HepG2 (cell line): ENCODE measurements around the gene UPB1. TPM values are rescaled to one million over a fixed set of nuclear protein-coding genes. Genes with fewer than 3 reads are reported as not detected.

Source experiments
- ATAC-seq: fragments of 200-7000 bp; cut with Tn5 transposase; 3 replicates; pipeline ENCODE4 v1.9.1; 2020; ENCODE audit warnings: mild to moderate bottlenecking, moderate library complexity
- Bru-seq: library from RNA; stranded (reverse); fragments of 400-500 nt; gene quantifications from one replicate; lab custom pipeline; 2021; lab: Mats Ljungman, UMichigan
- BruChase-seq, 2 experiments: library from RNA; stranded (reverse); fragments of 400-500 nt; gene quantifications; one replicate each; lab custom pipeline; 2021; lab: Mats Ljungman, UMichigan
- BruUV-seq: library from RNA; stranded (reverse); fragments of 400-500 nt; replicated peaks from 2 replicates; lab custom pipeline; 2021; lab: Mats Ljungman, UMichigan
- CTCF ChIA-PET: fragments of 300-600 bp; formaldehyde crosslinking; extraction: SDS; loops from one replicate; lab custom pipeline; 2021; ENCODE audit warnings: low total read pairs, inconsistent platforms, low intra/inter-chr PET ratio; lab: Yijun Ruan, JAX
- POLR2A ChIA-PET: fragments of 350-600 bp; sonication (Branson Sonifier 250); formaldehyde crosslinking; loops from one replicate; lab custom pipeline; 2020; ENCODE audit warnings: antibody characterized with exemption, inconsistent platforms; lab: Yijun Ruan, JAX
- DNase-seq: peaks from one replicate; pipeline ENCODE4 v3.0.0-alpha.2; 2015; ENCODE audit warnings: low spot score
- FAIRE-seq: peaks from 3 replicates; lab custom pipeline; 2011; peaks lifted over from hg19 to GRCh38; lab: Jason Lieb, UNC
- H2AFZ ChIP-seq: one replicate; pipeline ENCODE4 v1.6.1; 2011; ENCODE audit warnings: low read length, inconsistent platforms
- H3K27ac ChIP-seq: fragments of 300-600 bp; 3 replicates; pipeline ENCODE4 v1.8.0; 2011; ENCODE audit warnings: mixed run types, mild to moderate bottlenecking, mixed read lengths, low read length, inconsistent platforms; ENCODE audit not compliant: insufficient read depth; ENCODE audit errors: extremely low read length
- H3K27me3 ChIP-seq, 2 experiments: fragments of 200-600 bp in 1 of 2; 2 replicates in 1 of 2; 3 replicates in 1 of 2; pipeline versions ENCODE4 v1.6.0 to v1.8.0; 2011; ENCODE audit warnings: low read length in 2 of 2, mild to moderate bottlenecking in 2 of 2, moderate library complexity in 2 of 2, inconsistent platforms in 1 of 2; ENCODE audit not compliant: insufficient read depth in 2 of 2, control insufficient read depth in 1 of 2
- H3K36me3 ChIP-seq, 2 experiments: fragments of 200-600 bp in 1 of 2; replicated peaks in 1 of 2; 2 replicates in 1 of 2; 3 replicates in 1 of 2; pipeline versions ENCODE4 v1.5.1 to v1.8.0; 2011; ENCODE audit warnings: low read length in 2 of 2, inconsistent platforms in 1 of 2; ENCODE audit not compliant: insufficient read depth in 2 of 2, control insufficient read depth in 1 of 2
- H3K4me1 ChIP-seq: 2 replicates; pipeline ENCODE4 v1.5.1; 2012; ENCODE audit warnings: low read length, inconsistent platforms; ENCODE audit not compliant: insufficient read depth
- H3K4me2 ChIP-seq: 2 replicates; pipeline ENCODE4 v1.6.0; 2011; ENCODE audit warnings: low read depth, low read length, inconsistent platforms
- H3K4me3 ChIP-seq, 3 experiments: fragments of 200-600 bp in 1 of 3; sonication (generic), shearing (Covaris generic) in 1 of 3; replicated peaks in 1 of 3; 2 replicates each; pipeline ENCODE4 v1.5.1; 2011 to 2016; ENCODE audit warnings: low read length in 3 of 3, inconsistent platforms in 2 of 3, low read depth in 2 of 3, mild to moderate bottlenecking in 2 of 3, control low read depth in 1 of 3, mixed read lengths in 1 of 3; ENCODE audit not compliant: insufficient read depth in 1 of 3
- H3K79me2 ChIP-seq: one replicate; pipeline ENCODE4 v1.6.1; 2011; ENCODE audit warnings: low read length, inconsistent platforms; ENCODE audit not compliant: insufficient read depth
- H3K9ac ChIP-seq: 2 replicates; pipeline ENCODE4 v1.6.0; 2011; ENCODE audit warnings: mild to moderate bottlenecking, low read depth, low read length, inconsistent platforms; ENCODE audit not compliant: insufficient read depth
- H3K9me3 ChIP-seq: 2 replicates; pipeline ENCODE4 v1.5.1; 2012; ENCODE audit warnings: mild to moderate bottlenecking, low read length
- H4K20me1 ChIP-seq: 2 replicates; pipeline ENCODE4 v1.6.0; 2011; ENCODE audit warnings: inconsistent platforms, mild to moderate bottlenecking, low read length, moderate library complexity; ENCODE audit not compliant: insufficient read depth
- PAWR ChIP-seq: sonication (generic); formaldehyde crosslinking; IDR thresholded peaks from 2 replicates; pipeline ENCODE4 v1.4.0; 2020; ENCODE audit warnings: missing genetic modification reagents, mild to moderate bottlenecking, borderline replicate concordance
- THYN1 ChIP-seq: sonication (generic); formaldehyde crosslinking; IDR thresholded peaks from 2 replicates; pipeline ENCODE4 v1.8.1; 2023; ENCODE audit warnings: low read depth, mild to moderate bottlenecking, moderate library complexity, missing genetic modification reagents, borderline replicate concordance
- U2AF1 ChIP-seq: fragments of 200-400 bp; formaldehyde crosslinking; optimal IDR thresholded peaks from 2 replicates; pipeline ENCODE3; 2017; ENCODE audit warnings: mild to moderate bottlenecking, low read depth, low read length
- ZNF607 ChIP-seq: sonication (generic); formaldehyde crosslinking; IDR thresholded peaks from 2 replicates; pipeline ENCODE4 v1.5.1; 2020; ENCODE audit warnings: missing genetic modification reagents, mild to moderate bottlenecking, borderline replicate concordance
- WGBS: methylation state at CpG from one replicate; pipeline ENCODE4 v1.1.6; 2017; ENCODE audit warnings: low lambda C conversion rate; 5-methylcytosine and 5-hydroxymethylcytosine counted together
- in situ Hi-C: cut with HindIII; loops from 2 replicates; pipeline ENCODE4 v1.10.0; 2017; ENCODE audit warnings: low pct_unique_long_range_greater_than_20kb; ENCODE audit not compliant: extremely low pct_ligation_motif_present
- intact Hi-C: fragments of 100-400 bp; cut with micrococcal nuclease; formaldehyde crosslinking; loops from one replicate; pipeline ENCODE4 v1.10.0; 2022; ENCODE audit not compliant: unreplicated experiment
- long read RNA-seq, 2 experiments: library from RNA in 1 of 2; library from polyadenylated mRNA in 1 of 2; stranded (forward) in 1 of 2; unstranded in 1 of 2; transcript quantifications; one replicate each; pipeline ENCODE4 v2.0.0, GENCODE V29; 2019 to 2022
- polyA minus RNA-seq, 3 experiments: library from RNA; depleted of rRNA, polyadenylated mRNA; stranded (reverse); fragments of >200 nt; gene quantifications; 2 replicates each; pipeline ENCODE4 v1.2.3, GENCODE V29; 2011; ENCODE audit warnings: low replicate concordance in 1 of 3
- polyA plus RNA-seq, 8 experiments: library from polyadenylated mRNA; depleted of rRNA in 3 of 8; stranded (reverse) in 7 of 8; unstranded in 1 of 8; fragments of >200 nt; fragmentation: Illumina TruSeq in 4 of 8; extraction: Trizol in 4 of 8; gene quantifications; 2 replicates each; pipeline versions ENCODE4 v1.2.1 to v1.2.3, GENCODE V29; 2011 to 2016; ENCODE audit warnings: low read depth in 4 of 8, missing spikeins in 1 of 8, mixed read lengths in 1 of 8; ENCODE audit not compliant: insufficient read depth in 1 of 8
- total RNA-seq, 5 experiments: library from RNA; depleted of rRNA; stranded (reverse); fragments of >200 nt; fragmentation: Illumina TruSeq; extraction: Trizol; gene quantifications; 2 replicates each; pipeline ENCODE4 v1.2.3, GENCODE V29; 2016; ENCODE audit warnings: low read depth in 1 of 5
- TF ChIP-seq, protein P1 (sequence below): sonication (generic); formaldehyde crosslinking; IDR thresholded peaks from 2 replicates; pipeline ENCODE4 v1.5.0; 2020; ENCODE audit warnings: missing genetic modification reagents
- TF ChIP-seq, protein P2 (sequence below): sonication (generic); formaldehyde crosslinking; conservative IDR thresholded peaks from 2 replicates; pipeline ENCODE4 v1.8.0; 2022; ENCODE audit warnings: low read depth, missing genetic modification reagents
- TF ChIP-seq, protein P3 (sequence below): sonication (generic); formaldehyde crosslinking; conservative IDR thresholded peaks from 2 replicates; pipeline ENCODE4 v1.4.0; 2020; ENCODE audit warnings: mild to moderate bottlenecking, missing genetic modification reagents, moderate library complexity
- TF ChIP-seq, protein P4 (sequence below): sonication (generic); formaldehyde crosslinking; IDR thresholded peaks from 2 replicates; pipeline ENCODE4 v1.8.0; 2022; ENCODE audit warnings: missing genetic modification reagents, low read depth, mild to moderate bottlenecking, borderline replicate concordance

Gene UPB1
- total RNA-seq (2016; rRNA removed; fragmentation: Illumina TruSeq; extraction: Trizol) = 0.60 and 1.2 TPM in 2 replicates
- total RNA-seq (2016; cell fraction: cytosol; rRNA removed; fragmentation: Illumina TruSeq; extraction: Trizol; ENCODE audit: low read depth) = 0.53 and 0.61 TPM in 2 replicates
- 0.43 and 0.89 TPM in 2 replicates for total RNA-seq (2016; cell fraction: insoluble cytoplasmic fraction; rRNA removed; fragmentation: Illumina TruSeq; extraction: Trizol)
- total RNA-seq (2016; cell fraction: membrane; rRNA removed; fragmentation: Illumina TruSeq; extraction: Trizol) = 0.90 and 0.96 TPM in 2 replicates
- total RNA-seq (2016; cell fraction: nucleus; rRNA removed; fragmentation: Illumina TruSeq; extraction: Trizol) = 1.0 and 1.1 TPM in 2 replicates
- 0.38 and 0.59 TPM in 2 replicates for polyA plus RNA-seq (2011; rRNA removed)
- polyA plus RNA-seq (2011; cell fraction: cytosol; rRNA removed) = 0.24 and 0.28 TPM in 2 replicates
- 0.84 and 1.1 TPM in 2 replicates for polyA plus RNA-seq (2011; cell fraction: nucleus; rRNA removed)
- polyA plus RNA-seq (2012) = 0.49 and 1.2 TPM in 2 replicates
- polyA plus RNA-seq (2016; cell fraction: cytosol; fragmentation: Illumina TruSeq; extraction: Trizol; ENCODE audit: low read depth) = 0.42 and 0.53 TPM in 2 replicates
- polyA plus RNA-seq (2016; cell fraction: insoluble cytoplasmic fraction; fragmentation: Illumina TruSeq; extraction: Trizol; ENCODE audit: low read depth) = 0.80 and 0.84 TPM in 2 replicates
- 0.63 and 0.65 TPM in 2 replicates for polyA plus RNA-seq (2016; cell fraction: membrane; fragmentation: Illumina TruSeq; extraction: Trizol; ENCODE audit: low read depth)
- 1.5 and 1.6 TPM in 2 replicates for polyA plus RNA-seq (2016; cell fraction: nucleus; fragmentation: Illumina TruSeq; extraction: Trizol; ENCODE audit: insufficient read depth, low read depth)
- polyA minus RNA-seq (2011; rRNA and poly(A)+ RNA removed; ENCODE audit: low replicate concordance) = 0.05 and 0.22 TPM in 2 replicates
- polyA minus RNA-seq (2011; cell fraction: cytosol; rRNA and poly(A)+ RNA removed) = not detected in 2 replicates
- 0.77 and 0.99 TPM in 2 replicates for polyA minus RNA-seq (2011; cell fraction: nucleus; rRNA and poly(A)+ RNA removed)
- Bru-seq, nascent RNA = percentile 36 among the genes with signal in this experiment
- BruChase-seq, experiment 1, labeled RNA remaining after a 6-hour chase = percentile 22 among the genes with signal in this experiment
- percentile 32 among the genes with signal in this experiment for BruChase-seq, experiment 2, labeled RNA remaining after a 2-hour chase
- long read RNA-seq, experiment 1, partial matches to known transcripts = 1 of 3 reads
- long read RNA-seq, experiment 1, other reads (novel, unspliced or antisense) = 2 of 3 reads
- long read RNA-seq, experiment 2 = 0 reads

DNA sequence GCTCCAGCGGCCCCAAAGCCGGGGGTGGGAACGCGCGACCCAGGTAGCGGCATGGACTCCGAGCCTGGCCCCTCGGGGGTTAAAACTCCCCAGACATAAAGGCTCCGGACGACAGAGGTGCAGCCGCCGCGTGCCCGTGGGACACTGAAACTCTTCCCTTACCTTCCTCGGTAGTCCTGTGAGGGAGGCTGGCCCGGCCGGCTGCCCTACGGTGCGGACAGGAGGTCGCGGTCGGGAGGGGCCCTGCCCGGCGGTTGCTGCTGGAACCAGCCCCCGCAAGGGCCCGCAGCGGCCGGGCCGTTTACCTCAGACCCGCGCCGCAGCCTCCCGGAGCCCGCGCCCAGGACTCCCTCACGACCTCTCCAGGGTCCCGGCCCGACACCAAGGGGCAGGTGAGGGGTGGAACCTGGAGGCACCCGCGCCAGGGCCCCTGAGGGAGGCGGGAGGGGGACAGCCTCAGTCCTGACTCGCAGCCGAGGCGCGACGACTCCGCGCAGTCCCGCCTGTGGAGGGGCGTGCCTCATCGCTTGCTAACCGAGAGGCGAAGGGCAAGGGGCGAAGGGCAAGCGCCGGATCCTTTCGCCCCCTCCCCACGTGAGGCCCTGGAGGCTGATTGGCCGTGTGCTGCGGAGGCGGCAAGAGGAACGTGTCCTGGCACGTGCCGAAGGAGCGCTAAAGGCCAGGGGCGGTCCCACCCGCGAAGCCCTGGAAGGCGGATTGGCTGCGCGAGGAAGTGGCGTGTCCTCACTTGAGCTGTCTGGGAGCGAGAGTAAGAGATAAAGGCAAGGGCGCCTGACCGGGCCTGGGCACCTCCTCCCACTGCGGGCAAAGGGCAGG, at the start of gene UPB1:
UPB1 (plus strand) TSS at position 805 of the 837 bp plus-strand sequence. CDS start 72 bp downstream, outside the sequence.
- in situ Hi-C loops (no loop called here), intact Hi-C loops (no loop called here)
- no peaks in the 10 kb centered on the region for H3K27me3 ChIP-seq
- H2AFZ ChIP-seq = peak within 1 kb of the TSS; percentile 73
- no peaks in the 10 kb centered on the region for H3K36me3 ChIP-seq
- H3K9ac ChIP-seq = peak within 1 kb of the TSS; percentile 32
- ChIA-PET POLR2A (interaction anchor here (0.7 to 1.0 kb wide), 2 partner anchors 12 kb away, joined by 3 to 4 read pairs; no protein-coding TSS in a partner anchor), CTCF (no interaction called here)
- 86% methylated on average over 53 of the region's 76 CpGs for WGBS
- peak; percentile 55 for ATAC-seq
- H3K4me2 ChIP-seq = peak within 1 kb of the TSS; percentile 74
- peak within 1 kb of the TSS; percentile 42 to 63 (median 53); a peak in 4 of 6 replicates for H3K4me3 ChIP-seq
- H3K27ac ChIP-seq = peak within 1 kb of the TSS; percentile 48
- DNase-seq = no peak
- H4K20me1 ChIP-seq = no peaks in the 10 kb centered on the region
- H3K4me1 ChIP-seq = peaks cover 75% of the 10 kb centered on the region
- no TSS peak for BruUV-seq
- H3K9me3 ChIP-seq = no peaks in the 10 kb centered on the region
- H3K79me2 ChIP-seq = no peaks in the 10 kb centered on the region
- FAIRE-seq = no peak
- TF ChIP-seq PAWR = no peak
- TF ChIP-seq, protein P1, sequence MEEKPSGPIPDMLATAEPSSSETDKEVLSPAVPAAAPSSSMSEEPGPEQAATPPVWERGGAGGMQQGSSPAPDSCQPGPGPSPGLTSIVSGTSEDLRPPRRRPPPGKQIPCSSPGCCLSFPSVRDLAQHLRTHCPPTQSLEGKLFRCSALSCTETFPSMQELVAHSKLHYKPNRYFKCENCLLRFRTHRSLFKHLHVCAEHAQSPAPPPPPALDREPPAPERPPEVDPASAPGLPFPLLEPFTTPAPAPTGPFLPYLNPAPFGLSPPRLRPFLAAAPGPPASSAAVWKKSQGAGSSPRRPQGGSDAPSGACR (CRISPR knock-in tag) = no peak
- TF ChIP-seq, protein P2, sequence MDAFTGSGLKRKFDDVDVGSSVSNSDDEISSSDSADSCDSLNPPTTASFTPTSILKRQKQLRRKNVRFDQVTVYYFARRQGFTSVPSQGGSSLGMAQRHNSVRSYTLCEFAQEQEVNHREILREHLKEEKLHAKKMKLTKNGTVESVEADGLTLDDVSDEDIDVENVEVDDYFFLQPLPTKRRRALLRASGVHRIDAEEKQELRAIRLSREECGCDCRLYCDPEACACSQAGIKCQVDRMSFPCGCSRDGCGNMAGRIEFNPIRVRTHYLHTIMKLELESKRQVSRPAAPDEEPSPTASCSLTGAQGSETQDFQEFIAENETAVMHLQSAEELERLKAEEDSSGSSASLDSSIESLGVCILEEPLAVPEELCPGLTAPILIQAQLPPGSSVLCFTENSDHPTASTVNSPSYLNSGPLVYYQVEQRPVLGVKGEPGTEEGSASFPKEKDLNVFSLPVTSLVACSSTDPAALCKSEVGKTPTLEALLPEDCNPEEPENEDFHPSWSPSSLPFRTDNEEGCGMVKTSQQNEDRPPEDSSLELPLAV (CRISPR knock-in tag) = no peak
- no peak for TF ChIP-seq THYN1 (CRISPR knock-in tag)
- TF ChIP-seq U2AF1 = no peak
- TF ChIP-seq, protein P3, sequence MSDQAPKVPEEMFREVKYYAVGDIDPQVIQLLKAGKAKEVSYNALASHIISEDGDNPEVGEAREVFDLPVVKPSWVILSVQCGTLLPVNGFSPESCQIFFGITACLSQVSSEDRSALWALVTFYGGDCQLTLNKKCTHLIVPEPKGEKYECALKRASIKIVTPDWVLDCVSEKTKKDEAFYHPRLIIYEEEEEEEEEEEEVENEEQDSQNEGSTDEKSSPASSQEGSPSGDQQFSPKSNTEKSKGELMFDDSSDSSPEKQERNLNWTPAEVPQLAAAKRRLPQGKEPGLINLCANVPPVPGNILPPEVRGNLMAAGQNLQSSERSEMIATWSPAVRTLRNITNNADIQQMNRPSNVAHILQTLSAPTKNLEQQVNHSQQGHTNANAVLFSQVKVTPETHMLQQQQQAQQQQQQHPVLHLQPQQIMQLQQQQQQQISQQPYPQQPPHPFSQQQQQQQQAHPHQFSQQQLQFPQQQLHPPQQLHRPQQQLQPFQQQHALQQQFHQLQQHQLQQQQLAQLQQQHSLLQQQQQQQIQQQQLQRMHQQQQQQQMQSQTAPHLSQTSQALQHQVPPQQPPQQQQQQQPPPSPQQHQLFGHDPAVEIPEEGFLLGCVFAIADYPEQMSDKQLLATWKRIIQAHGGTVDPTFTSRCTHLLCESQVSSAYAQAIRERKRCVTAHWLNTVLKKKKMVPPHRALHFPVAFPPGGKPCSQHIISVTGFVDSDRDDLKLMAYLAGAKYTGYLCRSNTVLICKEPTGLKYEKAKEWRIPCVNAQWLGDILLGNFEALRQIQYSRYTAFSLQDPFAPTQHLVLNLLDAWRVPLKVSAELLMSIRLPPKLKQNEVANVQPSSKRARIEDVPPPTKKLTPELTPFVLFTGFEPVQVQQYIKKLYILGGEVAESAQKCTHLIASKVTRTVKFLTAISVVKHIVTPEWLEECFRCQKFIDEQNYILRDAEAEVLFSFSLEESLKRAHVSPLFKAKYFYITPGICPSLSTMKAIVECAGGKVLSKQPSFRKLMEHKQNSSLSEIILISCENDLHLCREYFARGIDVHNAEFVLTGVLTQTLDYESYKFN (CRISPR knock-in tag) = 0 out of 2 replicates have a peak, but pooled peaks have one; percentile 41
- TF ChIP-seq ZNF607 (CRISPR knock-in tag) = no peak
- TF ChIP-seq, protein P4, sequence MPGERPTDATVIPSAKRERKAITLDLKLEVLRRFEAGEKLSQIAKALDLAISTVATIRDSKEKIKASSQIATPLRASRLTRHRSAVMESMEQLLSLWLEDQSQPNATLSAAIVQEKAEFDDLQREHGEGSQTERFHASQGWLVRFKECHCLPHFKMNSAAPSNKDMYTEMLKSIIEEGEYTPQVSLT (CRISPR knock-in tag) = no peak
